ENCODE measurements around the gene SNRNP70.
"Not testable (repeated sequence)": the region's sequence is repeated elsewhere in the genome, so short reads cannot be mapped to it uniquely, and the experiment has no call there.

The SNRNP70 gene

DNA sequence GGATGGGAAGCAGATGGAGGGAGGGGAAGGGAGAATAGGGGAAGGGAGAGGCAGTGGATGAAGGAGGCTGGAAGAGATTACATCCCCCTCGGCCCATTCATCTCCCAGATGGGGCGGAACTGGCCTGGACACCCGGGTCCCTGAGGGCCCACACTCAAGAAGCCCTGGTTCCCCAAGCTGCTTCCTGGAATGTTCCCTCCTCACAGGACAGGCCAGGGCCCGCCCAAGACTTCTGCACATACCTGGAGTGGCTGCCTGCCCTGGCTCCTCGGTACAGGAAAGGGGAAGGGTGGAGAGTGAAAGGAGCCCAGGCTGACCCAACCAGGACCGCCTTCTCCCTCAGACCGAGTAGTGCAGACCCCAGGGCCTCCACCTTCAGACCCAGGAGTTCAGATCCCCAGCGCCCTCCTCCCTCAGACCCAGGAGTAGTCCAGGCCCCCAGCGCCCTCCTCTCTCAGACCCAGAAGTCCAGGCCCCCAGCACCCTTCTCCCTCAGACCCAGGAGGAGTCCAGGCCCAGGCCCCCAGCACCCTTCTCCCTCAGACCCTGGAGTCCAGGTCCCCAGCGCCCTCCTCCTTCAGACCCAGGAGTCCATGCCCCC is 21.1 kb upstream of the SNRNP70 start:
- no peak for DNase-seq (ENCODE audit: low read depth in 2 of 3, low spot score in 2 of 3)

DNA sequence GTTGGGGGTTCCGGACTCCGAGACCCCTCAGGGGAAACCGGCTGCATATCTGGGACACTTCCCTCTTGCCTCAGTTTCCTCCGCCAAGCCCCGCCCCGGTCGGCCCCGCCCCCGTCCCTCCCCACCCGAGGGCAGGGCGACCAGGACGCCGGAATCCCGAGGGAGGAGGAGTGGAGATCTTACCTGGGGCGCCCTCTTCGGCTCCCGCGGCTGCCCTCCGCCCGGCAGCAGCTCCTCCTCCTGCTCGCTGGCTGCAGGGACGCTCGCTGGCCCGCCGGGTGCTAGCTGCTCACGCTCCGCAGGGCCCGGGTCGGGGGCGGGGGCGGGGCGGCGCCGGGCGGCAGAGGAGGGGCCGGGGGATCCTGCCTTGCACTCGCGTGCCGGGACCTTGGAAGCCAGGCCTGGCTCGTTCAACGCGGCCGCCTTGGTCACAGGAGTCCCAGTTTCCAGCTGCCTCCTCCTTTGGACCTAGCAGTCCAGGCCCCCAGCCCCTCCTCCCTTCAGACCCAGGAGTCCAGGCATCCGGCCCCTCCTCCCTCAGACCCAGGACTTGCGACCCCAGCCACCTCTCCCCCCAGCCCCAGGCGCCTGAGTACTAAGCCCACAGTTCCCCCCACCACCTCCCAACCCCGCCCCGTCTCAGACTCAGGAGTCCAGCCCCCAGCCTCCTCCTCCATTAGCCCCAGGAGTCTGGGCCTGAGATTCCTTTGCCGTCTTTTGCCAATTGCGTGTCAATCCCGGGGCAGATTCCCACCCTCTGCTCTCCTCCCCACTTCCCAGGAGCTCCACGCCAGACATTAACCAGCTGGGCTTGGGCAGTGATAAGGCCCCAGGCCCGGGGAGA is 20.3 kb upstream of the SNRNP70 start, which contains the start of gene NTF4:
NTF4 (minus strand) TSS at position 51 of the 844 bp plus-strand sequence. CDS start 2,821 bp downstream, outside the sequence.
- no peak for DNase-seq (ENCODE audit: low read depth in 2 of 3, low spot score in 2 of 3)

DNA sequence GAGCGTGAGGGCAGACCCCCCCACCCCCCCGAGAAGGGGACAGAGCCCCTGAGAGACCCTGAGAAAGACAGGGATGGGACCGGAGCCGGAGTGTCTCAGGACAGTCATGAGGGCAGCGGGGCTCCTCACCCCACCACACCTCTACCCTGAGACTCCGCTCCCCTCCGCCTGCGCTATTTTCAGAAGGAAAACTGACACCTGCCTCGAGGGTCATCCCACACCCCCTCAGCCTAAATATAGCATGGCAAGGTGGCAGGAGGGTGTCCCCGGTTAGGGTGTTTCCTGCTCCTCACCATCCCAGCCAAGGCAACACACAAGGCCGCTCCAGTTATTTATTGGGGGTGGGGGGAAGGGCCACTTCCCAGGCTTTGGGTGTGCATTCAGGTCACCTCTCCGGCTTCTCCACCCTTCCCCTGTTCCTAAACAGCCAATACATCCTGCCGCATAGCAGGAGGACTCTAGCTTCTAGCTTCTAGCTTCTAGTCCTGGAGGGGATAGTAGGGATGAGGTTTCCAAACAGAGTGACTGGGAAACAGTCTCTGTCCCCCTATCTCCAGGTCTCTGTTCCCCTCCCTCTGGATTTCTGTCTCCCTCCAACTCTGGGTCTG is 19.2 kb upstream of the SNRNP70 start:
- no peak for DNase-seq (ENCODE audit: low read depth in 2 of 3, low spot score in 2 of 3)

DNA sequence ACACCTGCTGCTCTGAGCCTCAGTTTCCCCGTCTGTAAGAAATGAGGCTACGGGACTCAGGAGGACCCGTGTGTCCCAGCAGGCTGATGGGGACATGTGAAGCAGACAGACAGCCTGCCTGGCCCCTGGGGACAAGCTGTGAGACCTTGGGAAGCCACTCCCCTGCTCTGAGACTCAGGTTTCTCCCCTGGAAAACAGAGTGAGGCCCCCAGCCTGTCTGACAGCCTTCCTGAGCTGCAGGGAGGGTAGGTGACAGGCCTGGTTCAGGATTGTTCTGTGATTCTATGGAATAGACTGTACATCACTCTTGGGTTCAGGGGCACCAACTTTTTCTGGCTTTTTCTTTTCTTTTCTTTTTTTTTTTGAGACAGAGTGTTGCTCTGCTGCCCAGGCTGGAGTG is 17.7 kb upstream of the SNRNP70 start:
- no peak for DNase-seq (ENCODE audit: low read depth in 2 of 3, low spot score in 2 of 3)

DNA sequence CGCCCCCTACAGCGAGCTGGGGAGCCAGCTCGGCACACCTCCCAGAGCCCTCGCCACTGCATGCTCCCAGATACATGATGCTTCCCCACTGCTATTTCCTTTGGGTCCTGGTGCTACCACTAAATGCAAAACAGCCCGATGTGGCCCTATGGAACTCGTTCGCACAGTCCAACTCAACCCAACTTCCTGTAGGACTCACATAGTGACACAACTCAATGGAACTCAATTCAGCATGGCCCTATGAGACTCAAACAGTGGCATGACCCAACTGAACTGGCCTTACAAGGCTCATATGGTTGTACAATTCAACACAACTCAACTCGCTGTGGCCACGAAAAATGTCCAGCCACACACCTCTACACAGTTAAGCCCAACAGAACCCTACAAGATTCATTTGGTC is 16.2 kb upstream of the SNRNP70 start:
- no peak for DNase-seq (ENCODE audit: low read depth in 2 of 3, low spot score in 2 of 3)

DNA sequence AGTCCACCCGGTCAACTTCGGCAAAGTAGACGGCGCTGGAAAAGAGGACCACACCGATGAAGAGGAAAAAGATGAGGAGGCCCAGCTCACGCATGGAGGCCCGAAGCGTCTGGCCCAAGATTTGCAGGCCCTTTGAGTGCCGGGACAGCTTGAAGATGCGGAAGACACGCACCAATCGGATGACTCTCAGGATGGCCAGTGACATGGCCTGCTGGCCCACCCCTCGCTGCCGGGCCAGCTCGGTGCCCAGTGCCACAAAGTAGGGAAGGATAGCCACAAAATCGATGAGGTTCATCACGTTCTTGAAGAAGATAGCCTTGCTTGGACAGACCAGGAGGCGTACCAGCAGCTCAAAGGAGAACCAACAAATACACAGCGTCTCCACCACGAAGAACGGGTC is 14.8 kb upstream of the SNRNP70 start:
- no peak for DNase-seq (ENCODE audit: low read depth in 2 of 3, low spot score in 2 of 3)

DNA sequence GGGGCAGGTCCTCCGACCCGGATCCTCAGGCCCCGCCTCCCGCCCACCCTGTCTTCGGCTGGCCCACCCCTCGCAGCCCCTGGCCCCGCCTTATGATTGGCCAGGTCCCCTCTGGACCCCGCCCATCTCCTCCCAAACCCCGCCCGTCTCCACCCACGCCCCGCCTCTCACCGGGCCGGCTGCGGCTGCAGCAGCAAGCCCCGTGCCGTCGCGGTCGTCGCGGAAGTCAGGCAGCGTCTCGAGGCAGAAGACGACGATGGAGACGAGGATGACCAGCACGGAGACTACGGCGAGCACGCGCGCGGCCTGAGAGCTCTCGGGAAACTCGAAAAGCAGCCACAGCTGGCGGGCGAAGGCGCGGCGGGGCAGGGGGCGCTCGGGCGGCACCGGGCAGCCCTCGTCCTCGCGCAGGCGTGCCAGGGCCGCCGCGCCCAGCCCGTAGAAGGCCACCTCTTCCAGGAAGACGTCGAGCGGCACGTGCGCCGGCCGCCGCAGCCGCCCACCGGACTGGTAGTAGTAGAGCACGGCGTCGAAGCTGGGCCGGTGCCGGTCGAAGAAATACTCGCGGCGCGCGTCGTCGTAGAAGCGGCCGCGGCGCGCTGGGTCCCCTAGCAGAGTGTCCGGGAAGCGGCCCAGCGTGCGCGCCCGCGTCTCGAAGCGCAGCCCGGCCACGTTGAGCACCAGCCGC is 13.2 kb upstream of the SNRNP70 start:
- no peak for DNase-seq (ENCODE audit: low read depth in 2 of 3, low spot score in 2 of 3)

DNA sequence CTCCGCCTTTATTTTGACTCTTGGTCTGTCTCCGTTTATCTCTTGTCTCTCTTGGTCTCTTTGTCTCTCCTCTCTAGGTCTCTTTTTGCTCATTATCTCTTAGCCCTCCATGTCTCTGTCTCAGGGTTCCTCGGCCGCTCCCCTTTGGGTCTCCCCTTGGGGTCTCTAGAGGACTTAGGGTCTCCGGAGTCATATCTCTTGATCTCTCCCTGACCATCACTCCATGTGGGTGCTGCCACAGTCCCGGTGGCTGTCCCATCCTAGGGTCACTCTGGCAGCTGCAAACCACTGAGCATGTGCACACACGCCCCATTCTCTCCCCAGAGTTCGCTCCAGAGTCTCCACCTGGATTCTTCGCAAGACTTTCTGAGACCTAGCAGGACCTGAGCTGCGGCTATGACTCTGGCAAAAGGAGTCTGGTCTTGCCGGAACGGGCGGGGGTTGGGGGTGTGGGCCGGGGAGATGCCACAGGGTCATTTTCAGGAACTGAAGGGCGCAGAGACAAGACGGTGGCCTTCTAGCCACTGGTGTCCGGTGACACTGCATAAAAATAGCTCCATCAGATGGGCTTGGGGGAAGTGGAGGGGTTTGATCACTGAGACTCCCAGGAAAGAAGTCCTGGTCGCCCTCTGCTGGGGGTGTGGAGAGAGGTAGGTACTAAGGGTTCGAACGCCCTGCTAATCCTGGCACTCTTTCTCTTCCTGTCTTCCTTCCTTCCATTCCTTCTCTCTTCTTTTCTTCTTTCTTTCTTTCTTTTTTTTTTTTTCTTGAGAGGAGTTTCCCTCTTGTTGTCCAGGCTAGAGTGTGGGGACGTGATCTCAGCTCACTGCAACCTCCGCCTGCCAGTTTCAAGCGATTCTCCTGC is 11.5 kb upstream of the SNRNP70 start:
- no peak for DNase-seq (ENCODE audit: low read depth in 2 of 3, low spot score in 2 of 3)

DNA sequence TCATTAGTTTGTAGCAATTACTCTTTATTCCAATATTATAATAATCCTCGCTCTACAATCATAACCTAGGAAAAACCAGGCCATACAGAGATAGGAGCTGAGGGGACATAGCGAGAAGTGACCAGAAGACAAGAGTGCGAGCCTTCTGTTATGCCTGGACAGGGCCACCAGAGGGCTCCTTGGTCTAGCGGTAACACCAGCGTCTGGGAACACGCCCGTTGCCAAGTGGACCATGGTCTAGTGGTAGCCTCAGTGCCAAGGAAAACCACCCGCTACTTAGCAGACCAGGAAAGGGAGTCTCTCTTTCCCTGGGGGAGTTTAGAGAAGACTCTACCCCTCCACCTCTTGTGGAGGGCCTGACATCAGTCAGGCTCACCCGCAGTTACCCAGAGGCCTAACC is 10.4 kb upstream of the SNRNP70 start:
- DNase-seq (ENCODE audit: low read depth in 2 of 3, low spot score in 2 of 3), result not testable (repeated sequence)

DNA sequence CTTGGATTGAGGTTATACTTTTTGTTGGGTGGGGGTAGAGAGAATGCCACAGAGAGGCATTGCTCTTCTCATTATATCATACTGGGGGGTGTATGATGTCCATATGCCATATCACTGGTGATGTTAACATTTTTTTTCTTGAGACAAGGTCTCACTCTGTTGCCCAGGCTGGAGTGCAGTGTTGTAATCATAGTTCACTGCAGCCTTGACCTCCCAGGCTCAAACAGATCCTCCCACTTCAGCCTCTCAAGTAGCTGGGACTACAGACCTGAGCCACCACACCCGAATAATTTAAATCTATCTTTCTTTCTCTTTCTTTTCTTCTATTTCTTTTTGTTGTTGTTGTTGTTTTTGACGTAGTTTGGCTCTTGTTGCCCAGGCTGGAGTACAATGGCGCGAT is 4.9 kb upstream of the SNRNP70 start:
- DNase-seq (ENCODE audit: low read depth in 2 of 3, low spot score in 2 of 3), result no peak

DNA sequence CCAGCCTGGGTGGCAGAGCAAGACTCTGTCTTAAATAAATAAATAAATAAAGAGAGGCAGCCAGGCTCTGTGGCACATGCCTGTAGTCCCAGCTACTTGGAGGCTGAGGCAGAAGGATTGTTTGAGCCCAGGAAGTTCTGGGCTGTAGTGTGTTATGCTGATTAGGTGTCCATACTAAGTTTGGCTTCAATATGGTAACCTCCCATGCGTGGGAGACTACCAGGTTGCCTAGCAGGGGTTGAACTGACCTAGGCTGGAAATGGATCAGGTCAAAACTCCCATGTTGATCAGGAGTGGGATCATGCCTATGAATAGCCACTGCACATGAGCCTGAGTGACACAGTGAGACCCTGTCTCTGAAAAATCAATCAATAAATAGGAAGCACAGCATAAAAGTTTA is 4.0 kb upstream of the SNRNP70 start:
- no peak for DNase-seq (ENCODE audit: low read depth in 2 of 3, low spot score in 2 of 3)

DNA sequence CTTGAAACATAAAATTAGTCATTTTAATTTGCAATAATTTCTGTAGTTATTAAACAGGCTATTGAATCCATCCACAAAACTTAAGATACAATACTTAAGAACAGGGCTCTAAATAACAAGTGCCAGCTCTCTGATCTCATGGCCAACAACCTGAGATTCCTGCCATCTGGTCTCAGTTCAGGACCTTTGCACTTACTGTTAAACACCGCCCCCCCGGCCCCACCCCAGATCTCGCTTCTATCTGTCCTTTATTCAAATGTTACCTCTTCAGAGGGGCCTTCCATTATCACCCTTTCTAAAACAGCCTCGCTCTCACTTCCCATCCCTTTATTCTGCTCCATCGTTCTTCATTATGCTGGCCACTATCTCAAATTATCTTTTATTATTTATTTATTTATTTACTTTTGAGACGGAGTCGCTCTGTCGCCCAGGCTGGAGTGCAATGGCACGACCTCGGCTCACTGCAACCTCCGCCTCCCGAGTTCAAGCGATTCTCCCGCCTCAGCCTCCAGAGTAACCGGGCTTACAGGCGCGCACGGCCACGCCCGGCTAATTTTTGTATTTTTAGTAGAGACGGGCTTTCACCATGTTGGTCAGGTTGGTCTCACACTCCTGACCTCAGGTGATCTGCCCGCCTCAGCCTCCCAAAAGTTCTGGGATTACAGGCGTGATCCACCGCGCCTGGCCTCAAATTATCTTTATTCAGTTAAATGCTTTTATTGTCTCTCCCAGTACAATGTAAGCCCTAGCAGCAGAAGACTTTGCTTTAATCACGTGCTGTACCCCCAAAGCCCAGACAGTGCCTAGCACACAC is 838 bp upstream of the SNRNP70 start:
- DNase-seq (ENCODE audit: low read depth in 2 of 3, low spot score in 2 of 3), result no peak

DNA sequence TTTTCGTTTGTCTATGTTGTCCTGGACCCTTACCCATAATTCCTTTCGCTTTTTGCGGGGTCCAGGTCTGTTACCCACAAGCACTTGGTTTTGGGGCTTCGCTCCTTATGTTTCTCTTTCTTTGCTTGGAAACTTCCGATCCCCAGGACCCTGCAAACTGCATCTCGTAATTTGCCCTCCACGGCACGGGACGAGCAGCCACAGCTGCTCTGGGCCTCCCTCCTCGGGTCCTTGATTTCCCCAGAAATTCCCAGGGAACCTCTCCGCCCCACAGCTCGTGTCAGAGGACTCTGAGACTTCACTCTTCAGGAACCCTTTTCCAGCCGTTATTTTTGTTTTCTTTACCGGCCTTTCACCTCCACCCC is 599 bp downstream of the SNRNP70 start:
- no peak for DNase-seq (ENCODE audit: low read depth in 2 of 3, low spot score in 2 of 3)

DNA sequence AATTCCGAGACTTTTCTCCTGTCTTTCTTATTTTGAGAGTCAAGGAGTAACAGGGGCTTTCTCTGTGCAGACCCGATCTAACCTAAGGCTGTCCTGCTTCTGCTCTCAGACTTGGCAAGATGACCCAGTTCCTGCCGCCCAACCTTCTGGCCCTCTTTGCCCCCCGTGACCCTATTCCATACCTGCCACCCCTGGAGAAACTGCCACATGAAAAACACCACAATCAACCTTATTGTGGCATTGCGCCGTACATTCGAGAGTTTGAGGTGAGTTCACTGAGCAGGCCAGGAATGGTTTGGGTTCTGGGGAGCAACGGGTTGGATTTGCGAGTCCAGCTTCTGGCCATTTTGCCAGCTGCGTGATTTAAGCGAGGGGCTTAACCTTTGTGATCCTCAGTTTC is 1.0 kb downstream of the SNRNP70 start:
- DNase-seq (ENCODE audit: low read depth in 2 of 3, low spot score in 2 of 3), result no peak

DNA sequence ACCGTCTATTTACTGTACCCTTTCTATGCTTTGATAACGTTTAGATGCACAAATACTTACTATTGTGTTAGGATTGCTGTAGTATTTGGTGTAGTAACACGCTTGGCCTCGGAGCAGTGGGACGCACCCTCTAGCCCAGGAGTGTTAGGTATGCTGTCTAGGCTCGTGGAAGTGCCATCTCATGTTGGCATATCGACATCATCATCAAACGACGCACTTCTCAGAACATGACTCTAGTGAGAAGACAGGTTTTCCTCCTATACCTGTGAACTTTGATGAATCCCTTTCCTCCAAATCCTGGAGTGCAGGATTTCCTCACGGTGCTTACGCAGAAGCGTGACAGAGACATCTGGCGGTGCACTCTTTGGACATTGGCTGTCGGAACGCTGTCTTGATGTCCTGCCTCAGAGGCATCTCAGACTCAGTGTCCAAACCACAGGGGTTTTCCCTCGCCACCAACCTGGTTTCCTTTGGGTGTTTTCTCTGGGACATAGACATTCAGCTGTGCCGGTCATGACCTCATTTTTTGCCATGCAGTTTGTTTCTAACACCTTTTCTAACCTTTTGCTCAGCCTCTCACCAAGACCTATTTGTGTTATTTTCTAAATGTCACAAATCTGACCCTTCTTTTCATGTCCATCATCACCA is 6.3 kb downstream of the SNRNP70 start:
- DNase-seq (ENCODE audit: low read depth in 2 of 3, low spot score in 2 of 3), result no peak

DNA sequence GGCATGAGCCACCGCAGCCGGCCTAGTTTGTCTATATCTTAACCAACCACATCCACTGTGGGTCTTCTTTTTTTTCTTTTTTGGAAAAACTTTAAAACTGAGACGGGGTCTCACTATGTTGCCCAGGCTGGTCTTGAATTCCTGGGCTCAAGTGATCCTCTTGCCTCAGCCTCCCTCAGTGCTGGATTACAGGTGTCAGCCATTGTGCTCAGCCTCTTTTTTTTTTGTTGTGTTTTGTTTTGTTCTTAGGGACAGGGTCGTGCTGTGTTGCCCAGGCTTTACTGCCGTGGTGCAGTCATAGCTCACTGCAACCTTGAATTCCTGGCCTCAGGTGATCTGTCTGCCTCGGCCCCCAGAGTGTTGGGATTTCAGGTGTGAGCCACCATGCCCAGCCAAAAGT is 7.4 kb downstream of the SNRNP70 start:
- no peak for DNase-seq (ENCODE audit: low read depth in 2 of 3, low spot score in 2 of 3)

DNA sequence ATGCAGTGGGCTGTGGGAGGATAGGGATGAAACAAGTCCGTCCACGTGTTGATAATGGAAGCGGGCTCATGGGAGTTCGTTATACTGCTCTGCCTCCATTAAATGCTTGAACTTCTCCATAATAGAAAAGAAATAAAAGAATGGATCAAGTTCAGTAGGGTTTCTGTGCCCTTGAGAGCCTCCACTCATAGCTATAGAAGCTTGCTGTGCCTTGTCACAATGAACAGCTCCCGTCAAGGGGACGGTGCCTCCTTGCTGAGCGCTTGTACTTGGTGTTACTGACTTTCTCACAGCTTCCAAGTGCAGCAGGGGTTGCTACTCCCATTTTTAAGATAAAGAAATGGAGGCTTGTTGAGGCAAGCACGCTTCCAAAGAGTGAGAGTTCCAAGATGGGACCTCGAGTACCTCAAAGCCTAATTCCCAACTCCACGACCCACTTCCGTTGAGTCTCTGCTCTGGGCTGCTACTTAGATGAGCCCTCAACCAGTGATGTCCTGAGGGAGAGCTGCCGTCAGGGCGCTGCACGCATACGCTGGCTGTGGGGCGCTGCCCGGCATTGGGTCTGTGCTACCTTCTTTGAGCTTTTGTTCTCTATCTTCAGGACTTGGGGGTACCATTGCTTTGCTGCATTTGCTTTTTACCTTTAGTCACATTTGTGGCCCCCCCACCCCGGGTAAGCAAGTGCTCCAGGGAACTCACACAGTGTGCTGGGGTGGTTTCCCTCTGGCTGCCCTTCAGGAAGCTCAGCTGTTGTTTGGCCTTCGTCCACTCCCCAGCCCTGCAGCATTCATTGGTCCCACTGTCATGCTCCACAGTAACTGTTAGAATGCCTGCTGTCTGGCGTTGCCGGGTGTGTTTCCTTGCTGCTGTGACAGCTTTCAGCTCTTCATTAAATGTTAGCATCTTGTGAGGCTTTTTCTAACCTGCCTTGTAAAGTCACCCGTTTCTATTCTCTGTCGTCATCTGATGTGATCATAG is 9.5 kb downstream of the SNRNP70 start:
- DNase-seq (ENCODE audit: low read depth in 2 of 3, low spot score in 2 of 3), result no peak

All from activated CD8-positive, alpha-beta memory T cell treated with anti-CD3 and anti-CD28 coated beads for 48 hours (primary cell).